ENCODE measurements around the gene LRG1. TPM values are rescaled to one million over a fixed set of nuclear protein-coding genes. Genes with fewer than 3 reads are reported as not detected.

LRG1 gene
- total and polyA plus RNA-seq, 2 of the 13 experiments (the other 11 are each of a cell fraction or from before 2014, with no cell fraction given), result 12.0 to 39.3 TPM

DNA sequence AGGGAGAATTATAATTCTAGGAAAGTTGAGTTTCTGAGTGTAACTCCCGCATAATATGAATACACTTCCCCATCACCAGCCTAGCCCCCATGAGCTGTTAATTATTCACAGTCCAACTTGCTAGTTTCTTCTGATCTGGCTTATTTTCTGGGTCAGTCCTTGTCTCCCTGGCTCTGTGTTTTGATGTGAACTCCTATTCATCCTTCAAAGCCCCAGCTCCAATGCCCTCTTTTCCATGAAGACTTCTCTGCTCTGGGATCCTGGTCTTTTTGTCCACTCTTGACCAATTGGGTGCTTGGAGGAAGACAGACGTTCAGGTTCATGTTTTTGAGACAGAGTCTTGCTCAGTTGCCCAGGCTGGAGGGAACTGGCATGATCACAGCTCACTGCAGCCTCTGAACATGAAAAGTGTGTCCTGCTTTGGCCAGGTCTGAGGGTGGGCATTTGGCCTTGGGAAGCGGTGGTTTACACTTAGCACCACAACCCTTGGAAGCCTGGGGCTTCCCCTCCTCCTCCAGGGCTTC, 605 bp downstream of the LRG1 start:
- ATAC-seq, result no peak
- peaks cover 75% of the 10 kb centered on the region for H3K4me1 ChIP-seq (ENCODE audit: insufficient read depth, low read length)
- no peak overlapping the region for H2AFZ ChIP-seq (ENCODE audit: low read length)
- H3K27ac ChIP-seq (ENCODE audit: extremely low read length, insufficient read depth, low read length), result peak overlapping the region; percentile 68
- H3K9me3 ChIP-seq (ENCODE audit: low read length), result no peaks in the 10 kb centered on the region
- no peak for FAIRE-seq
- no peaks in the 10 kb centered on the region for H3K36me3 ChIP-seq (replicated peaks in 1 of 2; ENCODE audit: control insufficient read depth in 1 of 2, insufficient read depth in 2 of 2, low read length in 2 of 2)
- in situ Hi-C loops (cut with HindIII; ENCODE audit: extremely low pct_ligation_motif_present, low pct_unique_long_range_greater_than_20kb), result no loop called here
- peak overlapping the region; percentile 77 for H3K9ac ChIP-seq (ENCODE audit: insufficient read depth, low read depth, low read length)
- WGBS (ENCODE audit: low lambda C conversion rate), result 24% methylated on average over 3 of the region's 3 CpGs
- peak overlapping the region; percentile 48 to 79 (median 60) for H3K4me3 ChIP-seq (replicated peaks in 1 of 3; ENCODE audit: insufficient read depth in 1 of 3, low read depth in 2 of 3, low read length in 3 of 3)
- TSS peak; percentile 40 for BruUV-seq (replicated peaks)
- no peak for DNase-seq (ENCODE audit: low spot score)
- ChIA-PET CTCF (ENCODE audit: low intra/inter-chr PET ratio, low total read pairs) (no interaction called here), POLR2A (interaction anchor here (0.5 to 2.0 kb wide), 15 partner anchors 8 to 252 kb away, joined by 3 to 9 read pairs (median 4); partner anchors contain the start of genes FEM1A, HDGFL2, MPND and MYDGF)
- H3K4me2 ChIP-seq (ENCODE audit: low read depth, low read length), result peak overlapping the region; percentile 81
- H4K20me1 ChIP-seq (ENCODE audit: insufficient read depth, low read length), result peaks cover 6% of the 10 kb centered on the region; the same call in 1 of the 2 replicates
- peaks cover 5% of the 10 kb centered on the region for H3K79me2 ChIP-seq (ENCODE audit: insufficient read depth, low read length)
- H3K27me3 ChIP-seq (ENCODE audit: control insufficient read depth in 1 of 2, insufficient read depth in 2 of 2, low read length in 2 of 2), result no peaks in the 10 kb centered on the region
- intact Hi-C loops (cut with micrococcal nuclease; ENCODE audit: unreplicated experiment), result loop anchor here (5.0 kb wide), 1 partner anchor 67 kb away; the partner anchor contains the start of gene HDGFL2
- TF ChIP-seq ZNF121 (CRISPR knock-in tag; IDR thresholded peaks at IDR 0.05), result peak; percentile 97
- no peak for TF ChIP-seq FOXC1 (CRISPR knock-in tag; IDR thresholded peaks at IDR 0.05; ENCODE audit: borderline replicate concordance)
- 0 out of 2 replicates have a peak, but pooled peaks have one; percentile 19 for TF ChIP-seq GLI4 (CRISPR knock-in tag; IDR thresholded peaks at IDR 0.05; ENCODE audit: borderline replicate concordance)
- TF ChIP-seq ZNF737 (CRISPR knock-in tag; IDR thresholded peaks at IDR 0.05; ENCODE audit: borderline replicate concordance), result no peak
- TF ChIP-seq ZNF552 (CRISPR knock-in tag; IDR thresholded peaks at IDR 0.05; ENCODE audit: borderline replicate concordance), result no peak
- TF ChIP-seq ZNF501 (CRISPR knock-in tag; IDR thresholded peaks at IDR 0.05), result 0 out of 2 replicates have a peak, but pooled peaks have one; percentile 10
- TF ChIP-seq ARID2 (CRISPR knock-in tag; IDR thresholded peaks at IDR 0.05; ENCODE audit: borderline replicate concordance), result no peak
- TF ChIP-seq, protein P1, sequence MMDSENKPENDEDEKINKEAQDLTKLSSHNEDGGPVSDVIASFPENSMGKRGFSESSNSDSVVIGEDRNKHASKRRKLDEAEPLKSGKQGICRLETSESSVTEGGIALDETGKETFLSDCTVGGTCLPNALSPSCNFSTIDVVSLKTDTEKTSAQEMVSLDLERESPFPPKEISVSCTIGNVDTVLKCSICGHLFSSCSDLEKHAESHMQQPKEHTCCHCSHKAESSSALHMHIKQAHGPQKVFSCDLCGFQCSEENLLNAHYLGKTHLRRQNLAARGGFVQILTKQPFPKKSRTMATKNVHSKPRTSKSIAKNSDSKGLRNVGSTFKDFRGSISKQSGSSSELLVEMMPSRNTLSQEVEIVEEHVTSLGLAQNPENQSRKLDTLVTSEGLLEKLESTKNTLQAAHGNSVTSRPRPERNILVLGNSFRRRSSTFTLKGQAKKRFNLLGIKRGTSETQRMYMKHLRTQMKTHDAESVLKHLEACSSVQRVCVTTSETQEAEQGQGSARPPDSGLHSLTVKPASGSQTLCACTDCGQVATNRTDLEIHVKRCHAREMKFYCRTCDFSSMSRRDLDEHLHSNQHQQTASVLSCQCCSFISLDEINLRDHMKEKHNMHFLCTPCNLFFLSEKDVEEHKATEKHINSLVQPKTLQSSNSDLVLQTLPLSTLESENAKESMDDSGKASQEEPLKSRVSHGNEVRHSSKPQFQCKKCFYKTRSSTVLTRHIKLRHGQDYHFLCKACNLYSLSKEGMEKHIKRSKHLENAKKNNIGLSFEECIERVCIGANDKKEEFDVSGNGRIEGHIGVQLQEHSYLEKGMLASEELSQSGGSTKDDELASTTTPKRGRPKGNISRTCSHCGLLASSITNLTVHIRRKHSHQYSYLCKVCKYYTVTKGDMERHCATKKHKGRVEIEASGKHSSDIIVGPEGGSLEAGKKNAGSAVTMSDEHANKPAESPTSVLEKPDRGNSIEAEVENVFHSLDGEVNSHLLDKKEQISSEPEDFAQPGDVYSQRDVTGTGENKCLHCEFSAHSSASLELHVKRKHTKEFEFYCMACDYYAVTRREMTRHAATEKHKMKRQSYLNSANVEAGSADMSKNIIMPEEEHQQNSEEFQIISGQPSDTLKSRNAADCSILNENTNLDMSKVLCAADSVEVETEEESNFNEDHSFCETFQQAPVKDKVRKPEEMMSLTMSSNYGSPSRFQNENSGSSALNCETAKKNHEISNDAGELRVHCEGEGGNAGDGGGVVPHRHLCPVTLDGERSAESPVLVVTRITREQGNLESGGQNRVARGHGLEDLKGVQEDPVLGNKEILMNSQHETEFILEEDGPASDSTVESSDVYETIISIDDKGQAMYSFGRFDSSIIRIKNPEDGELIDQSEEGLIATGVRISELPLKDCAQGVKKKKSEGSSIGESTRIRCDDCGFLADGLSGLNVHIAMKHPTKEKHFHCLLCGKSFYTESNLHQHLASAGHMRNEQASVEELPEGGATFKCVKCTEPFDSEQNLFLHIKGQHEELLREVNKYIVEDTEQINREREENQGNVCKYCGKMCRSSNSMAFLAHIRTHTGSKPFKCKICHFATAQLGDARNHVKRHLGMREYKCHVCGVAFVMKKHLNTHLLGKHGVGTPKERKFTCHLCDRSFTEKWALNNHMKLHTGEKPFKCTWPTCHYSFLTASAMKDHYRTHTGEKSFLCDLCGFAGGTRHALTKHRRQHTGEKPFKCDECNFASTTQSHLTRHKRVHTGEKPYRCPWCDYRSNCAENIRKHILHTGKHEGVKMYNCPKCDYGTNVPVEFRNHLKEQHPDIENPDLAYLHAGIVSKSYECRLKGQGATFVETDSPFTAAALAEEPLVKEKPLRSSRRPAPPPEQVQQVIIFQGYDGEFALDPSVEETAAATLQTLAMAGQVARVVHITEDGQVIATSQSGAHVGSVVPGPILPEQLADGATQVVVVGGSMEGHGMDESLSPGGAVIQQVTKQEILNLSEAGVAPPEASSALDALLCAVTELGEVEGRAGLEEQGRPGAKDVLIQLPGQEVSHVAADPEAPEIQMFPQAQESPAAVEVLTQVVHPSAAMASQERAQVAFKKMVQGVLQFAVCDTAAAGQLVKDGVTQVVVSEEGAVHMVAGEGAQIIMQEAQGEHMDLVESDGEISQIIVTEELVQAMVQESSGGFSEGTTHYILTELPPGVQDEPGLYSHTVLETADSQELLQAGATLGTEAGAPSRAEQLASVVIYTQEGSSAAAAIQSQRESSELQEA (CRISPR knock-in tag; IDR thresholded peaks at IDR 0.05; ENCODE audit: not compliant biosample characterization), result peak; percentile 18
- no peak for TF ChIP-seq ZMAT3 (CRISPR knock-in tag; conservative IDR thresholded peaks at IDR 0.05)
- no peak for TF ChIP-seq ZNF782 (CRISPR knock-in tag; IDR thresholded peaks at IDR 0.05; ENCODE audit: borderline replicate concordance)
- no peak for TF ChIP-seq TBX2 (CRISPR knock-in tag; IDR thresholded peaks at IDR 0.05; ENCODE audit: borderline replicate concordance)
- TF ChIP-seq, protein P2, sequence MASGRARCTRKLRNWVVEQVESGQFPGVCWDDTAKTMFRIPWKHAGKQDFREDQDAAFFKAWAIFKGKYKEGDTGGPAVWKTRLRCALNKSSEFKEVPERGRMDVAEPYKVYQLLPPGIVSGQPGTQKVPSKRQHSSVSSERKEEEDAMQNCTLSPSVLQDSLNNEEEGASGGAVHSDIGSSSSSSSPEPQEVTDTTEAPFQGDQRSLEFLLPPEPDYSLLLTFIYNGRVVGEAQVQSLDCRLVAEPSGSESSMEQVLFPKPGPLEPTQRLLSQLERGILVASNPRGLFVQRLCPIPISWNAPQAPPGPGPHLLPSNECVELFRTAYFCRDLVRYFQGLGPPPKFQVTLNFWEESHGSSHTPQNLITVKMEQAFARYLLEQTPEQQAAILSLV (CRISPR knock-in tag; IDR thresholded peaks at IDR 0.05; ENCODE audit: borderline replicate concordance), result peak; percentile 17; the same call in 1 of the 2 replicates
- no peak for TF ChIP-seq DPF2 (CRISPR knock-in tag; IDR thresholded peaks at IDR 0.05; ENCODE audit: borderline replicate concordance, low read depth)
- no peak for TF ChIP-seq AHR (CRISPR knock-in tag; IDR thresholded peaks at IDR 0.05)
- TF ChIP-seq CAMTA2 (CRISPR knock-in tag; IDR thresholded peaks at IDR 0.05; ENCODE audit: borderline replicate concordance), result no peak
